ENCODE results near the gene FKBP15. TPM values are rescaled to one million over a fixed set of nuclear protein-coding genes. Genes with fewer than 3 reads are reported as not detected.

FKBP15 gene
- total and polyA plus RNA-seq, 3 donors from 2014 or later: 14.7 to 23.5 (median 23.1) TPM

- peaks cover 3% of the 10 kb centered on the region for H3K36me3 ChIP-seq (ENCODE audit: low read depth, missing control alignments)
- intact Hi-C loops (cut with DNase I; ENCODE audit: low total_unique reads): no loop called here
- no peak for DNase-seq
- H3K4me1 ChIP-seq: peaks cover 3% of the 10 kb centered on the region
- TF ChIP-seq, protein P1, sequence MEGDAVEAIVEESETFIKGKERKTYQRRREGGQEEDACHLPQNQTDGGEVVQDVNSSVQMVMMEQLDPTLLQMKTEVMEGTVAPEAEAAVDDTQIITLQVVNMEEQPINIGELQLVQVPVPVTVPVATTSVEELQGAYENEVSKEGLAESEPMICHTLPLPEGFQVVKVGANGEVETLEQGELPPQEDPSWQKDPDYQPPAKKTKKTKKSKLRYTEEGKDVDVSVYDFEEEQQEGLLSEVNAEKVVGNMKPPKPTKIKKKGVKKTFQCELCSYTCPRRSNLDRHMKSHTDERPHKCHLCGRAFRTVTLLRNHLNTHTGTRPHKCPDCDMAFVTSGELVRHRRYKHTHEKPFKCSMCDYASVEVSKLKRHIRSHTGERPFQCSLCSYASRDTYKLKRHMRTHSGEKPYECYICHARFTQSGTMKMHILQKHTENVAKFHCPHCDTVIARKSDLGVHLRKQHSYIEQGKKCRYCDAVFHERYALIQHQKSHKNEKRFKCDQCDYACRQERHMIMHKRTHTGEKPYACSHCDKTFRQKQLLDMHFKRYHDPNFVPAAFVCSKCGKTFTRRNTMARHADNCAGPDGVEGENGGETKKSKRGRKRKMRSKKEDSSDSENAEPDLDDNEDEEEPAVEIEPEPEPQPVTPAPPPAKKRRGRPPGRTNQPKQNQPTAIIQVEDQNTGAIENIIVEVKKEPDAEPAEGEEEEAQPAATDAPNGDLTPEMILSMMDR (IDR thresholded peaks at IDR 0.05): no peak
- TF ChIP-seq POLR2A (IDR thresholded peaks at IDR 0.05): no peak
- H3K9me3 ChIP-seq: no peaks in the 10 kb centered on the region
- no peaks in the 10 kb centered on the region for H3K27me3 ChIP-seq
- H3K27ac ChIP-seq: no peak overlapping the region
- WGBS, 2 donors: 88% methylated on average over 4 of the region's 4 CpGs
- H3K4me3 ChIP-seq: no peak overlapping the region
These were observed 55.0 kb downstream of the FKBP15 start for GRCh38 chr9:113166039-113166438.

DNA sequence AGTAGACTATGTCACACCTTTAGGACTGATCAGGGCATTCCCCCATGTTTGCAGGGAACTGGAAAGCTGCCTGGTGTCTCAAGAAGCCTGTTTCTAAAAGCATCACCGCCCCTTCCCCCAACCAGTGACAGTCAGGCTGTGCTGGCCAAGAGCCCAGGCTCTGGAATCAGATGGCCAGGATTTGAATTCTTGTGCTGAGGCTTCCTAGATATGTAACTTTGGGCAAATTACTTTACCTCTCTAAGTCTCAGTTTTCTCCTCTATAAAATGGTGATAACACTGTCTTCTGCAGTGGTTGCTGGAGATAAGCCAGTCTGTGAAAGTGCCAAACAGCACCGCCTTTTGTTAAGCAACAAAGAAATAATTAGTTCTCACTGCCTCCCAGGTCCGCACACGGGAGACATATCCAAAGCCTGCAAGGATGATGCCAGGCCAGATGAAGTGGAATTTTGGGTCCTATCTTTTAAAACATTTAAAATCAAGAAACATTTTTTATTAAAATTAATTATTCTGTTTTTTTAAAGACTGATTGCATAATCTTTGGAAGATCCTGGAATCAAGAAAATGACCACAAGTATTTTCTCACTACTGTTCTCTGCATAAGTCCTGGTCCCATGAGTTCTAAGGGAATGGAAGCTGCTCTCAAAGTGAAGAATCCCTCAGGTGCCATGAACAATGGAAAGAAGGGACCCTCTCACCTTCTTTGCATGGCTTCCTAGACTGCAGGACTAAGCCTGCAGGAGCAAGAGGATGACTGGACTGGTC, 56.4 kb downstream of the FKBP15 start:
- H3K27ac ChIP-seq: no peak overlapping the region
- WGBS, 2 donors: 67 to 84% methylated on average over 4 of the region's 4 CpGs

GRCh38 chr9:113163001-113163400, 58.1 kb downstream of the FKBP15 start:
- 60 to 63% methylated on average over 3 of the region's 3 CpGs for WGBS, 2 donors
- TF ChIP-seq, protein P1 (IDR thresholded peaks at IDR 0.05): no peak
- no peak for TF ChIP-seq POLR2A (IDR thresholded peaks at IDR 0.05)
- H3K4me1 ChIP-seq: peaks cover 3% of the 10 kb centered on the region
- H3K27ac ChIP-seq: no peak overlapping the region
- no peaks in the 10 kb centered on the region for H3K9me3 ChIP-seq
- H3K4me3 ChIP-seq: no peak overlapping the region
- no peaks in the 10 kb centered on the region for H3K36me3 ChIP-seq (ENCODE audit: low read depth, missing control alignments)
- intact Hi-C loops (cut with DNase I; ENCODE audit: low total_unique reads): no loop called here
- no peaks in the 10 kb centered on the region for H3K27me3 ChIP-seq
- no peak for DNase-seq

More for the DNA sequence above, 56.4 kb downstream of the FKBP15 start:
- TF ChIP-seq, protein P1 (IDR thresholded peaks at IDR 0.05): no peak
- no peak for TF ChIP-seq POLR2A (IDR thresholded peaks at IDR 0.05)
- Histone ChIP-seq H3K4me1 (peaks cover 3% of the 10 kb centered on the region), H3K27me3 (no peaks in the 10 kb centered on the region), H3K36me3 (ENCODE audit: low read depth, missing control alignments) (peaks cover 3% of the 10 kb centered on the region), H3K4me3 (no peak overlapping the region), H3K9me3 (no peaks in the 10 kb centered on the region)
- DNase-seq: peak; percentile 68
- intact Hi-C loops (cut with DNase I; ENCODE audit: low total_unique reads): no loop called here

GRCh38 chr9:113160571-113160970, 60.5 kb downstream of the FKBP15 start:
- intact Hi-C loops (cut with DNase I; ENCODE audit: low total_unique reads): no loop called here
- Histone ChIP-seq H3K36me3 (ENCODE audit: low read depth, missing control alignments) (no peaks in the 10 kb centered on the region), H3K27ac (no peak overlapping the region), H3K9me3 (no peaks in the 10 kb centered on the region), H3K27me3 (no peaks in the 10 kb centered on the region), H3K4me3 (no peak overlapping the region), H3K4me1 (peaks cover under 1% of the 10 kb centered on the region)
- DNase-seq: no peak
- TF ChIP-seq, protein P1 (IDR thresholded peaks at IDR 0.05): no peak
- TF ChIP-seq POLR2A (IDR thresholded peaks at IDR 0.05): no peak
- WGBS, 2 donors: 66 to 69% methylated on average over 3 of the region's 3 CpGs

GRCh38 chr9:113158446-113158845, 62.6 kb downstream of the FKBP15 start:
- Histone ChIP-seq H3K36me3 (ENCODE audit: low read depth, missing control alignments) (no peaks in the 10 kb centered on the region), H3K9me3 (no peaks in the 10 kb centered on the region), H3K27ac (no peak overlapping the region), H3K4me3 (no peak overlapping the region), H3K27me3 (no peaks in the 10 kb centered on the region), H3K4me1 (peaks cover 14% of the 10 kb centered on the region)
- no peak for DNase-seq
- TF ChIP-seq, protein P1 (IDR thresholded peaks at IDR 0.05): no peak
- no peak for TF ChIP-seq POLR2A (IDR thresholded peaks at IDR 0.05)
- intact Hi-C loops (cut with DNase I; ENCODE audit: low total_unique reads): no loop called here
- WGBS, 2 donors: 90 to 93% methylated on average over 5 of the region's 5 CpGs
